HL-60 (cell line): ENCODE measurements around the gene CCDC69.
A peak's percentile ranks its signal among the peaks of the same experiment; 100 is the strongest.

Experiments used
- DNase-seq, 2 experiments: peaks; one replicate each; pipeline ENCODE4 v3.0.0-alpha.2; 2010 to 2020; ENCODE audit warnings: low read depth in 1 of 2, low spot score in 1 of 2
- H3K27ac ChIP-seq: fragments of 250-450 bp; sonication (Bioruptor Pico); replicated peaks from 2 replicates; pipeline ENCODE4 v1.5.1; 2020; ENCODE audit warnings: mild to moderate bottlenecking, moderate library complexity
- H3K27me3 ChIP-seq: fragments of 250-450 bp; sonication (Bioruptor Pico); 2 replicates; pipeline ENCODE4 v1.5.1; 2021; ENCODE audit warnings: mild to moderate bottlenecking, moderate library complexity; ENCODE audit not compliant: insufficient read depth, poor library complexity, severe bottlenecking
- H3K4me3 ChIP-seq: replicated peaks from 2 replicates; pipeline ENCODE4 v1.5.1; 2011; ENCODE audit warnings: mild to moderate bottlenecking, control low read depth, low read length; ENCODE audit not compliant: insufficient read depth
- CTCF ChIP-seq: IDR thresholded peaks from one replicate; pipeline ENCODE4 v1.5.1; 2011; ENCODE audit warnings: low read length, control low read depth, inconsistent platforms; ENCODE audit not compliant: insufficient read depth
- GABPA ChIP-seq: IDR thresholded peaks from 2 replicates; pipeline ENCODE4 v1.6.1; 2012; ENCODE audit warnings: low read depth
- POLR2AphosphoS5 ChIP-seq: IDR thresholded peaks from 2 replicates; pipeline ENCODE4 v1.6.1; 2012; ENCODE audit warnings: low read depth
- REST ChIP-seq: IDR thresholded peaks from 2 replicates; pipeline ENCODE4 v1.6.1; 2012; ENCODE audit warnings: low read depth; ENCODE audit not compliant: insufficient replicate concordance
- SPI1 ChIP-seq: IDR thresholded peaks from 2 replicates; pipeline ENCODE4 v1.6.1; 2012; ENCODE audit warnings: low read depth, mild to moderate bottlenecking, borderline replicate concordance

Gene CCDC69

GRCh38 chr5:151239237-151239861 is 15.5 kb upstream of the CCDC69 start:
- TF ChIP-seq CTCF (peak; percentile 69), REST (no peak)
- H3K27ac ChIP-seq, result no peak overlapping the region
- H3K4me3 ChIP-seq, result no peak overlapping the region
- DNase-seq, result peak in 1 of 2 experiments; percentile 71
- no peaks in the 10 kb centered on the region for H3K27me3 ChIP-seq

GRCh38 chr5:151238303-151238741 is 14.4 kb upstream of the CCDC69 start:
- no peak for DNase-seq
- TF ChIP-seq GABPA (no peak), CTCF (no peak), SPI1 (no peak), REST (no peak), POLR2AphosphoS5 (no peak)
- Histone ChIP-seq H3K27me3 (no peaks in the 10 kb centered on the region), H3K4me3 (no peak overlapping the region), H3K27ac (no peak overlapping the region)

GRCh38 chr5:151237685-151238084 is 13.8 kb upstream of the CCDC69 start:
- no peak overlapping the region for H3K27ac ChIP-seq
- TF ChIP-seq SPI1, result no peak
- TF ChIP-seq REST, result no peak
- TF ChIP-seq CTCF, result no peak
- no peak for TF ChIP-seq POLR2AphosphoS5
- TF ChIP-seq GABPA, result no peak
- H3K27me3 ChIP-seq, result no peaks in the 10 kb centered on the region
- no peak overlapping the region for H3K4me3 ChIP-seq
- no peak for DNase-seq
